HG02571 (cell line): ENCODE measurements around the gene ENTREP1.
"Not testable (repeated sequence)": the region's sequence is repeated elsewhere in the genome, so short reads cannot be mapped to it uniquely, and the experiment has no call there.

Experiments
- ATAC-seq: cut with Tn5 transposase; IDR thresholded peaks from one replicate; pipeline ENCODE4 v1.9.1; 2021; ENCODE audit warnings: mild to moderate bottlenecking, moderate library complexity; ENCODE audit not compliant: unreplicated experiment

ENTREP1 gene

GRCh38 chr9:69397384-69398214 is 72.6 kb downstream of the ENTREP1 start:
- ATAC-seq, result no peak

GRCh38 chr9:69400470-69400869 is 75.5 kb downstream of the ENTREP1 start:
- no peak for ATAC-seq

GRCh38 chr9:69409936-69410335 is 84.9 kb downstream of the ENTREP1 start:
- not testable (repeated sequence) for ATAC-seq

GRCh38 chr9:69411246-69411645 is 86.2 kb downstream of the ENTREP1 start:
- no peak for ATAC-seq

- no peak for ATAC-seq
Observed at GRCh38 chr9:69411931-69412740, 87.1 kb downstream of the ENTREP1 start.

- ATAC-seq, result no peak
Observed at GRCh38 chr9:69412741-69413150, 87.7 kb downstream of the ENTREP1 start.

- ATAC-seq, result no peak
Observed at GRCh38 chr9:69420611-69421270, 95.7 kb downstream of the ENTREP1 start.

GRCh38 chr9:69421908-69422801 is 97.1 kb downstream of the ENTREP1 start:
- ATAC-seq, result no peak

GRCh38 chr9:69425136-69425801 is 100.3 kb downstream of the ENTREP1 start:
- no peak for ATAC-seq

- ATAC-seq, result no peak
Observed at GRCh38 chr9:69427286-69427685, 102.3 kb downstream of the ENTREP1 start.

GRCh38 chr9:69428017-69428785 is 103.2 kb downstream of the ENTREP1 start:
- no peak for ATAC-seq

- no peak for ATAC-seq
Observed at GRCh38 chr9:69429281-69429680, 104.3 kb downstream of the ENTREP1 start.

GRCh38 chr9:69430206-69430605 is 105.2 kb downstream of the ENTREP1 start:
- ATAC-seq, result no peak

- no peak for ATAC-seq
Observed at GRCh38 chr9:69431203-69431602, 106.2 kb downstream of the ENTREP1 start.

- no peak for ATAC-seq
Observed at GRCh38 chr9:69431777-69432176, 106.8 kb downstream of the ENTREP1 start.

GRCh38 chr9:69432623-69433022 is 107.6 kb downstream of the ENTREP1 start:
- ATAC-seq, result no peak

- ATAC-seq, result no peak
Observed at GRCh38 chr9:69433392-69433791, 108.4 kb downstream of the ENTREP1 start.

- no peak for ATAC-seq
Observed at GRCh38 chr9:69433968-69434367, 109.0 kb downstream of the ENTREP1 start.

GRCh38 chr9:69439654-69440053 is 114.6 kb downstream of the ENTREP1 start:
- ATAC-seq, result not testable (repeated sequence)
